Measurements from ENCODE around the gene HOXA7.

The HOXA7 gene

DNA sequence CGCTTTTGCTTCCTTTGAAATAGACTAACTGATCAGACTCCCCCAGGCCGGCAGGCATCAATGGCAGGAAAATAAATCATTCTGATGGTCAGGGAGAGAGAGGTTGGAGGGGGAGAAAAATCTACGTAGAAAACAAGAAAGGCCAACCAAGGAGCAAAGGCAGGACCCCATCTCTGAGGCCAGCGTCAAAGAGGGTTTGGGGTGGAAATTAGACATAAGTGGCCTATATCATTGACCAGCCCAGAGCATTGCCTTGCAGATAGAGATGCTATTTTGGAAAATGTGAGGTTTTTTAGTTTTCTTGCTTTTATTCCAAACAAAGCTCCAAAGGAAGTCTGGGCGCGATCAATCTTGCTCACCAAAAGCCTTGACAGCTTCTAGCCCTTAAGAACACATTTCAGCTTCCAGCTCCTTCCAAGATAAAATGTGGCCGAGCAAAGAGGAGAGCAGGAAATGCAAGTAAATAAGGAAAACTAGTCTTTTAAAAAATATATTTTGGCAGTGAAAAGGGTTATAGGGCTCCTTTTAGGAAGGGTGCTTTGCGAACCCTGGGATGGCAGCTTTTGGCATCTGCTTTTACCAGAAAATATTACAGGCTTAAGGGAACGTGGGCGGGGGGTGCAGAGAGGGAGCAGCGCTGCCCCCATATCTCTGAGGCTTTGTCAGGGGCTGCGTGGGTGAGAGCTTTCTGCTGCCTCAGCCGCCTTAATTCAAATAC, 52.0 kb downstream of the HOXA7 start:
- DNase-seq: no peak
